Sigmoid colon (tissue), 7 donors: Measurements from ENCODE around the gene PI4KA. TPM values are rescaled to one million over a fixed set of nuclear protein-coding genes. Genes with fewer than 3 reads are reported as not detected.

Experiments
- DNase-seq: peaks from one replicate; pipeline ENCODE4 v3.0.0-alpha.2; 2019
- H3K27ac ChIP-seq, 4 donors: fragments of 200-600 bp; sonication (generic); one replicate each; pipeline ENCODE4 v1.5.1; 2016 to 2019; ENCODE audit warnings: mild to moderate bottlenecking in 1 of 4
- H3K27me3 ChIP-seq, 3 donors: fragments of 200-600 bp; sonication (generic); one replicate each; pipeline ENCODE4 v1.5.1; 2019; ENCODE audit warnings: mild to moderate bottlenecking in 1 of 3
- H3K36me3 ChIP-seq, 4 donors: fragments of 200-600 bp; sonication (generic); one replicate each; pipeline ENCODE4 v1.5.1; 2016 to 2019
- H3K4me1 ChIP-seq, 4 donors: fragments of 200-600 bp; sonication (generic); one replicate each; pipeline ENCODE4 v1.5.1; 2017 to 2019
- H3K4me3 ChIP-seq, 4 donors: fragments of 200-600 bp; sonication (generic); one replicate each; pipeline ENCODE4 v1.5.1; 2017 to 2019; ENCODE audit warnings: mild to moderate bottlenecking in 2 of 4, moderate library complexity in 1 of 4
- H3K9me3 ChIP-seq, 4 donors: fragments of 200-600 bp in 3 of 4; sonication (generic) in 3 of 4; one replicate each; pipeline versions ENCODE4 v1.5.1 to v1.6.1; 2013 to 2019
- CTCF ChIP-seq, 4 experiments: fragments of 450-650 bp in 3 of 4; fragments of 200-600 bp in 1 of 4; IDR thresholded peaks; one replicate each; pipeline ENCODE4 v1.5.1; 2016 to 2019; ENCODE audit warnings: antibody characterized with exemption in 4 of 4, mild to moderate bottlenecking in 3 of 4, moderate library complexity in 2 of 4
- EP300 ChIP-seq, 4 donors: sonication (generic); formaldehyde crosslinking; IDR thresholded peaks; one replicate each; pipeline ENCODE4 v1.6.1; 2017; ENCODE audit warnings: antibody characterized with exemption in 4 of 4
- POLR2A ChIP-seq, 2 donors: fragments of 450-650 bp; IDR thresholded peaks; one replicate each; pipeline ENCODE4 v1.6.1; 2016; ENCODE audit warnings: antibody characterized with exemption in 2 of 2, mild to moderate bottlenecking in 2 of 2, moderate library complexity in 2 of 2
- POLR2AphosphoS5 ChIP-seq, 4 donors: sonication (generic); formaldehyde crosslinking; IDR thresholded peaks; one replicate each; pipeline ENCODE4 v1.6.1; 2017; ENCODE audit warnings: antibody characterized with exemption in 4 of 4
- WGBS, 2 donors: extraction: QIAGEN DNeasy Blood & Tissue Kit; methylation state at CpG; one replicate each; pipeline ENCODE4 v1.1.7; 2013; 5-methylcytosine and 5-hydroxymethylcytosine counted together
- intact Hi-C: fragments of 100-400 bp; cut with DNase I; formaldehyde crosslinking; loops from one replicate; pipeline ENCODE4 v1.15.1; 2023
- polyA plus RNA-seq, 3 donors: library from polyadenylated mRNA; stranded (reverse); fragments of 200-250 nt; gene quantifications; one replicate each; pipeline ENCODE4 v1.2.3, GENCODE V29; 2013
- total RNA-seq, 4 donors: library from RNA; depleted of rRNA; stranded (reverse); fragments of >200 nt; gene quantifications; one replicate each; pipeline ENCODE4 v1.1.0, GENCODE V29; 2016
- donor health status: healthy with polysubstance abuse.
- donor health status: Bipolar disorder and iron deficiency.
- donor health status: healthy.

Gene PI4KA
- total and polyA plus RNA-seq, 7 donors = 26.1 to 137 (median 63.5) TPM

GRCh38 chr22:20728523-20729190 is 130.0 kb downstream of the PI4KA start:
- Histone ChIP-seq H3K27me3 (no peaks in the 10 kb centered on the region), H3K4me1 (no peaks in the 10 kb centered on the region), H3K9me3 (no peaks in the 10 kb centered on the region), H3K4me3 (no peak overlapping the region), H3K27ac (no peak overlapping the region), H3K36me3 (peaks cover 32 to 72% (median 43%) of the 10 kb centered on the region in 4 donors)
- TF ChIP-seq POLR2A (IDR thresholded peaks at IDR 0.05) (no peak), POLR2AphosphoS5 (IDR thresholded peaks at IDR 0.05) (no peak), EP300 (IDR thresholded peaks at IDR 0.05) (no peak), CTCF (IDR thresholded peaks at IDR 0.05) (no peak)
- no peak for DNase-seq
- 94 to 95% methylated on average over 10 of the region's 10 CpGs for WGBS, 2 donors
- intact Hi-C loops = no loop called here

- peaks cover 32 to 69% (median 43%) of the 10 kb centered on the region in 4 donors for H3K36me3 ChIP-seq
- H3K27ac ChIP-seq = no peak overlapping the region
- DNase-seq = no peak
- intact Hi-C loops = no loop called here
- no peaks in the 10 kb centered on the region for H3K4me1 ChIP-seq
- 91 to 92% methylated on average over 29 of the region's 29 CpGs for WGBS, 2 donors
- no peaks in the 10 kb centered on the region for H3K9me3 ChIP-seq
- H3K4me3 ChIP-seq = no peak overlapping the region
- H3K27me3 ChIP-seq = no peaks in the 10 kb centered on the region
- TF ChIP-seq CTCF (IDR thresholded peaks at IDR 0.05) = no peak
- no peak for TF ChIP-seq POLR2A (IDR thresholded peaks at IDR 0.05)
- TF ChIP-seq EP300 (IDR thresholded peaks at IDR 0.05) = no peak
- no peak for TF ChIP-seq POLR2AphosphoS5 (IDR thresholded peaks at IDR 0.05)
Observed at GRCh38 chr22:20727118-20728015, 131.2 kb downstream of the PI4KA start.

- Histone ChIP-seq H3K27me3 (no peaks in the 10 kb centered on the region), H3K9me3 (no peaks in the 10 kb centered on the region), H3K4me1 (no peaks in the 10 kb centered on the region), H3K4me3 (no peak overlapping the region), H3K36me3 (peaks cover 32 to 74% (median 48%) of the 10 kb centered on the region in 4 donors), H3K27ac (no peak overlapping the region)
- WGBS, 2 donors = 86 to 92% methylated on average over 11 of the region's 11 CpGs
- DNase-seq = no peak
- intact Hi-C loops = no loop called here
- no peak for TF ChIP-seq CTCF (IDR thresholded peaks at IDR 0.05)
Observed at GRCh38 chr22:20725987-20726558, 132.5 kb downstream of the PI4KA start.

- H3K4me1 ChIP-seq = no peaks in the 10 kb centered on the region
- 87 to 94% methylated on average over 9 of the region's 9 CpGs for WGBS, 2 donors
- no peak overlapping the region for H3K4me3 ChIP-seq
- DNase-seq = no peak
- H3K36me3 ChIP-seq = peaks cover 30 to 74% (median 47%) of the 10 kb centered on the region in 4 donors
- TF ChIP-seq POLR2A (IDR thresholded peaks at IDR 0.05) (no peak), POLR2AphosphoS5 (IDR thresholded peaks at IDR 0.05) (no peak), EP300 (IDR thresholded peaks at IDR 0.05) (no peak), CTCF (IDR thresholded peaks at IDR 0.05) (no peak)
- no peaks in the 10 kb centered on the region for H3K27me3 ChIP-seq
- intact Hi-C loops = no loop called here
- no peaks in the 10 kb centered on the region for H3K9me3 ChIP-seq
- H3K27ac ChIP-seq = no peak overlapping the region
Observed at GRCh38 chr22:20724676-20725454, 133.7 kb downstream of the PI4KA start.
